ENCODE data around the gene MEIS2.

GRCh38 chr15:37137221-37137620 is 36.9 kb upstream of the MEIS2 start:
- no peak for TF ChIP-seq RAD21 (IDR thresholded peaks at IDR 0.05; ENCODE audit: low read depth)
- no peak for TF ChIP-seq CEBPB (IDR thresholded peaks at IDR 0.05)
- TF ChIP-seq MAX (IDR thresholded peaks at IDR 0.05): no peak
- no peak for TF ChIP-seq EGR1 (IDR thresholded peaks at IDR 0.05)
- TF ChIP-seq ZBTB7A (IDR thresholded peaks at IDR 0.05; ENCODE audit: low read depth): no peak
- no peak for TF ChIP-seq FOXM1 (IDR thresholded peaks at IDR 0.05; ENCODE audit: borderline replicate concordance, low read depth)
- no peak for TF ChIP-seq EP300 (IDR thresholded peaks at IDR 0.05; ENCODE audit: borderline replicate concordance)
- no peak for TF ChIP-seq REST (IDR thresholded peaks at IDR 0.05; ENCODE audit: low read depth)

Measured in Ishikawa (cell line).